NOMO-1 treated with dmso at 0.1 percent for 144 hours (cell line): ENCODE data around the gene CXorf38.
"Not testable (repeated sequence)": the region's sequence is repeated elsewhere in the genome, so short reads cannot be mapped to it uniquely, and the experiment has no call there.

Experiments
- DNase-seq: peaks from one replicate; lab custom pipeline; 2025; ENCODE audit not compliant: unreplicated experiment; lab: John Stamatoyannopoulos, UW

Gene CXorf38

DNA sequence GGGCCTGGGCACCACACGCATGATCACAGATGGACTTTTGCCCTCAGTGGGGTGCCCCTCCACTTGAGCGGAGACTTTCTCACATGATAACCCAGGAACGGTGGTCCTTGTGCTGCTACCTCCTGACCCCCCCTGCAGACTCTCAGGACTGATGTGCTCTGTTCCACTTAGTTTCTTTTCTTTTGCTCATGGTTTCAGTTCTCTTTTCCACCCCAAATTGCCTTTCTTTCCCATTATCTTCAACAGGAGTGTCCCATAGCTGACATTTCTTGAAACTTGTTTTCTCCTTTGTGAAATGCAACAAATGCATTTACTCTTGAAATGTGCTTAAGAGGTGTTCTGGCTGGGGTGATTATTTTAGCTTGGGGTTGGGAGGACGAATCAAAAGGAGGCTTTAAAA, 15.2 kb downstream of the CXorf38 start:
- no peak for DNase-seq

DNA sequence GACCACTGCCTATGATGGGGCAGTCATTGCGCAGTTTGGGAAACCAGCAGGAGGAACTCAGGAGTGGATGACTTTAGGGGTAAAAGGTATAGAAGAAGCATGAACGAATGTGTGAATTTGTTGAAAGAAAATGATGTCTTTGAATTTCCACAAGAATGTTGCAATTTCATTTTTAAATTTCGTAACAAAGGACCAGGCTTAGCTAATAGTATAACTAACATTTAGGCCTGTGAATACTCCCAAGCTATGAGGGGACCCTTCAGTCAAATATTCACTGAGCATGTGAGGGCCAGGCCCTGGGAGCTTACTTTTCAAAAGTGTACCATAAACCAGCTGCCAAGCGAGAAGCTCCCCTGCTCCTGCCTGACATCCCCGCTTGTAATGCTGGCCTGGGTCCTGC, 18.9 kb downstream of the CXorf38 start:
- DNase-seq: no peak

DNA sequence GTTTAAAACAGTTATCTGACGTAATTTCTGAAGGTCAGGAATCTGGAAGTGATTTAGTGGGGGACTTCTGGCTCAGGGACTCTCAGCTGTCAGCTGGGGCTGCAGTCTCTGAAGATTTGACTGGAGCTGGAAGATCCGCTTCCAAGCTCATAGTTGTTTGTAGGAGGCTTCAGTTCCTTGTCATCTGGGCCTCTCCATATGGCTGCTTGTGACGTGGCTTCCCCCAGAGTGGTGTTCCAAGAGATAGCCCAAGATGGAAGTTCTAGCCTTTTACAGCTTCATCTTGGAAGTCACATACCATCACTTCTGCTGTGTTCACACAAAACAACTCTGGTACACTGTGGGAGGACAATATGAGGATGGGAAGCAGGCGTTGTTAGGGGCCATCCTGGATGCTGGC, 22.1 kb downstream of the CXorf38 start:
- DNase-seq: no peak

DNA sequence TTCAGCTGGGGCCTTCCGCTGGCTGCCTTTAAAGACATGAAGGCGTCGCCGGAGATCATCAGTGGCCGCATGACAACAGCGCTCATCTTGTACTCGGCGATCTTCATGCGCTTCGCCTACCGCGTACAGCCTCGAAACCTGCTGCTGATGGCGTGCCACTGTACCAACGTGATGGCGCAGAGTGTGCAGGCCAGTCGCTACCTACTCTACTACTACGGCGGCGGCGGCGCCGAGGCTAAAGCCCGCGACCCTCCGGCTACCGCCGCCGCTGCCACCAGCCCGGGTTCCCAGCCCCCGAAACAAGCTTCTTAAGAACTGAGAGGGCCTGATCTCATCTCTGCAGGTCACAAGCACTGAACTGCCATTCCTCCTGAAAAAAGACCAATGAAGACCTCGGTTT, 23.7 kb downstream of the CXorf38 start:
- DNase-seq: no peak

DNA sequence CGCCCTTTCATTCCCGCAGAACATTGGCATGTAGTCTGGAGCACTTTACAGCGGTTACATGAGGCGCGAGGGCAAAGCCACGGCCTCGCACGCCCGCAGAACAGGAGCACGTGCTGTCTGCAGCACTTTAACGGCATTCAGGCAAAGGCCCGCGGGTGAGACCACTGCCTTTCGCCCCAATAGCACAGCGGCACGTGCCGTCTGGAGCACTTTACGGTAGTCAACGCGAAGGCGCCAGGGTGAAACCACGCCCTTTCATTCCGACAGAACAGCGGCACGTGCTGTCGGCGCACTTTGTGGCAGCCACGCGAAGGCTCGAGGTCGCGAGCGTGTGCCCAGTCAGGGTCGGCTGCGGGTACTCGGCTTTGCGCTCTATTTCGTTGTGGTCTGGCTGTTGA, 24.2 kb downstream of the CXorf38 start, which contains the start of gene MPC1L:
Gene MPC1L, plus strand, starts transcription at position 290 of the 398 bp plus-strand sequence. CDS start 138 bp downstream, outside the sequence.
- DNase-seq: no peak

DNA sequence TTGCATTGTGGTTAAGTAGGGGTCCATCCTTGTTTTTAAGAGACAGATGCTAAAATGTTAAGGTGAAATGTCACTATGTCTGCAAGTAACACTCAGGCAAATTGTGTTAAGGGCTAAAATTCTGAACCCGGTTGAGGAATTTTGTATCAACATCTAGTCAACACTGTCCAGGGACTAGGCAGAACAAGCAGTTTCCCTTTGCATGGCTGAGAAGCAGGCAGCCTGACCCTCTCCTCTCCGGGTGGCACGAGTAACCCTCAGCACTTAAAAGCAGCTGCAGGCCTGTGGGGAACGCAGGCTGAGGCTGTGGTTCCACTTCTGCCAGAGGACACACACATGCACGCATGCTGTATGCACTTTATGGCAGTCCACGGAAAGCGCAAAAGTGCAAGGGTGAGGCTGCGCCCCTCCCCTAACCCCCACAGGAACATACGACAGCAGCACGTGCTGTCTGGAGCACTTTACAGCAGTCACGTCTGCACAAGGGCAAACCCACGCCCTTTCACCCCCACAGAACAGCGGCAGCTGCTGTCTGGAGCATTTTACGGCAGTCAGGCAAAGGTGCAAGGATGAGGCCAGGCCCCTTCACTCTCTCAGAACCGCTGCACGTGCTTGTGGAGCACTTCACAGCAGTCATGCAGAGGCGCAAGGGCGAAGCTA, 24.8 kb downstream of the CXorf38 start:
- no peak for DNase-seq

DNA sequence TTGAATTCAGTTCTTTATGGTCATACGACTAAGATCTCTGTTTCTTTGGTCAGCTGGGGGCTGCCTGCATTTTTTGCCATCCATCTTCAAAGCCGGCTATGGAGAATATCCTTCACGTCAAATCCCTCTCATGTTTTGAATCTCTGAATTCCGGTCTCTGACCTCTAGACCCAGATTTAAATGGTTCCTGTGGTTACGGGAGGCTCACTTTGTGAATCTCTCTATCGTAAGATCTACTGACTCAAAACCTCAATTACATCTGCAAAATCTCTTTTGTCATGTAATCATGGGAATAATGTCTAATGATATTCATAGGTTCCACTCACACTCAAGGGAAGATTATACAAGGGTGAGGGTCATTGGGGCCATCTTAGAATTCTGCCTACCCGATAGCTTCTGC, 29.8 kb downstream of the CXorf38 start:
- no peak for DNase-seq

DNA sequence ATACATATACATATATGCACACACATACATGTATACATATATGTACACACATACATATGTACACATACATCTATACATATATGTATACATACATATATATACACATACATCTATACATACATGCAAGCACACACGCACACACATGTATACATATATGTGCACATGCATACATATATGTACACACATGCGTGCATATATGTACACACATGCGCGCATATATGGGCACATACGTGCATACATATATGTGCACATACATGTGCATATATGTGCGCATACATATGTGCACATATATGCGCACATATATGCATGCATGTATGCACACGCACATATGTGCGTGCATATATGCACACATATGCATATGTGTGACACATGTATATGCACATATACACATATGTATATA, 31.4 kb downstream of the CXorf38 start:
- no peak for DNase-seq

DNA sequence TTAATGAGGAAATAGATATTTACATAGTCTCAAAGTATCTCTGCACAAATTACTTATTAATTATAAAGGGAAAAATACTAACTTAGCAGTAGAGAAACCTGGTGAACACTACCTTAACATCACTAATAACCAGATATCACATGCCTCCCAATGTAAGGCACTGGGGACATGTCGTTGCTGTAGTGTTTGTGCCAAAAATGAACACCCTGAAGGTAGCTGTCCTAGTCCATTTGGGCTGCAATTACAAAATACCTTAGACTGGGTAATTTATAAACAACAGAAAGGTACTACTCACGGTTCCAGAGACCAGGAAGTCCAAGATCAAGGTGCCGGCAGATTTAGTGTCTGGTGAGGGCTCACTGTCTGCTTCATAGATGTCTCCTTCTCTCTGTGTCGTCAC, 34.9 kb downstream of the CXorf38 start:
- no peak for DNase-seq

DNA sequence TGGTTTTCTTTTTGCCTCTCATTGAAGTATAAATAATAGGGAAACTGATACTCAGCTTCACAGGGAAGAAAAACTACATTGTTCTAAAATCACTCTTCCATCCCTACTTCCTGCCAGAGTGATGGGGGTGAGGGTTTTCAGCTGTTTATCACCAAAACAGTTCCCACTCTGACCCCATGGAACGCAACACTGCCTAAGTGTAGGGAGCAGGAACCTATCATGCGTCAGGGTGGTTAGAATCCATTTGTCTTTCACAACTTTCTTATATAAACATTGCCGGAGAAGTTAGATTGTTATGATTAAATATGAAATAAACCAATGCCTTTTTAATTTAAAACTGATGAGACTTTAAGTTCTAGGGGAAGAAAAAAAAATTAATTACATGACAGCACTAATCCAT, 40.0 kb downstream of the CXorf38 start:
- no peak for DNase-seq

DNA sequence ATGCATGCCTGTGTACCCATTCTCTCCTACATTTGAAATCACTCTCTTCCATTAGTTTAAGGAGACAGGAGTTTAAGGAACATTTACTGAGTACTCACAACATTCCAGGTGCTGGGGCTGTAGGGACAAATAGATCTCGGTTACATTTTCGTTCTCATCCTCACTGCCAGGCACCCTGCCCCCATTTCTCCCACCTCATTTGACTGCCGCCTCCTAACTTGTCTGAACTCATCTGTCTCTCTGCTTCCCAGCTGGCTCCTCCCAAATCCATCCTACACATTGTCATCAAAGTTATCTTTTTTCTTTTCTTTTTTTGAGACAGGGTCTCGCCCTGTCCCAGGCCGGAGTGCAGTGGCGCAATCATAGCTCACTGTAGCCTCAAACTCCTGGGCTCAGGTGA, 43.9 kb downstream of the CXorf38 start:
- no peak for DNase-seq

DNA sequence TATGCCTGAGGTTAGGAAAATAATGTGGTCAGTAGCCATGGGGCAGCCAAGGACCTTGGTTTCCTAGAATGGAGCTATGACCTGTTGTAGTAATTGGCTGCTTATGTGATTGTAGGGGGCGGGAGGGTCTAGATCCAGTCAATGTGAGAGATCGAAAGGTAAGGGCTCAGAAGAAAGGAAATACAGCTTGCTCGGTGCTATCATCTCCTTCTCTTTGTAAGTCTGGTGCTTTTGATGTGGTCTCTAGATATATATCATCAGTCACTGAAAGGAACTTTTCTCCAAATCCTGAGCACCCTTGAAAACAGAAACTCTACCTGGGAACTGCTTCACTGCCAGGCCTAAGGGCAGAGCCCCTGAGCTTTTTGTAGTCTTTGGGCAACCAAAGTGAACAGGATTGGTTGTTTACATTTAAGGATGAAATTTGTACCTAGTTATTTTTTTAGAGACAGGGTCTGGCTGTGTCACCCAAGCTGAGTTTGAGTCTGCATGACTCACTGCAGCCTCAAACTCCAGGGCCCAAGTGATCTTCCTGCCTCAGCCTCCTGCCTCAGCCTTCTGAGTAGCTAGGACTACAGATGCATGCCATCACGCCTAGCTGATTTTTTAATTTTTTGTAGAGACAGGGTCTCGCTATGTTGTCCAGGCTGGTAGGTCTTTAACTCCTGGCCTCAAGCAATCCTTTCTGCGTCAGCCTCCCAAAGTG, 57.6 kb downstream of the CXorf38 start:
- not testable (repeated sequence) for DNase-seq

DNA sequence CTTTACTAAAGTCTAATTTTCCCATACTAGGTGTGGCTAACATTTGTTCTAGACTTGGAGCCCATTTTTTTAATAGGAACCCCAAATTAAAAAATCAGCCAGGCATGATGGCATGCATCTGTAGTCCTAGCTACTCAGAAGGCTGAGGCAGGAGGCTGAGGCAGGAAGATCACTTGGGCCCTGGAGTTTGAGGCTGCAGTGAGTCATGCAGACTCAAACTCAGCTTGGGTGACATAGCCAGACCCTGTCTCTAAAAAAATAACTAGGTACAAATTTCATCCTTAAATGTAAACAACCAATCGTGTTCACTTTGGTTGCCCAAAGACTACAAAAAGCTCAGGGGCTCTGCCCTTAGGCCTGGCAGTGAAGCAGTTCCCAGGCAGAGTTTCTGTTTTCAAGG, 59.7 kb downstream of the CXorf38 start:
- DNase-seq: not testable (repeated sequence)

DNA sequence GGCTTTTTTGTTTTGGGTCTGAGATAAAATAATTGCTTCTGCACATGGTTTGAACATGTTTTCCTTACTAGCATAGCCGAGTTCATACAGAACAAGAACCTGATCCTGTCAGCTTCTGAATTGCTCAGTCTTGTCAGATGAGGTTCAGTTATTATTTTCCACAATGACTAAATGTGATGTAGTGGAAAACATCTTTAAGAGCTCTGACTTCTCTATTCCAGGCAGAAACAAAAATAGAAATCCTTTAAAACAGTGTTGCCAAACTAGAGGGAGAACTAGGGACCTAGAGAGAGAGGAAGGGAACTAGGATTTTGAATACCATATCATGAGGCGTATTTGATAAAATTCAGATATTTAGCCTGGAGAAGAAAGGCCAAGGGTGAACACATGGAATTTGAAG, 64.5 kb downstream of the CXorf38 start:
- DNase-seq: no peak

DNA sequence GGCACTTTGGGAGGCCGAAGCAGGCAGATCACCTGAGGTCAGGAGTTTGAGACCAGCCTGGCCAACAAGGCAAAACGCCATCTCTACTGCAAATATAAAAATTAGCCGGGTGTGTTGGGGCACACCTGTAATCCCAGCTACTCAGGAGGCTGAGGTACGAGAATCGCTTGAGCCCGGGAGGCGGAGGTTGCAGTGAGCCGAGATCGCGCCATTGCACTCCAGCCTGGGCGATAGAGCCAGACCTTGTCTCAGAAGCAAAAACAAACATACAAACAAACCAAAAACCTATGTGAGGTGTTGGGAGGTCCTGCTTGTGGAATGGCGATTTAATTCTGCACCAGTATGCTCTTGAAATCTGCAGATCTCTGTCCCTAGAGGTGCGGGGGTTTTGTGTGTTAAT, 65.2 kb downstream of the CXorf38 start:
- DNase-seq: not testable (repeated sequence)

DNA sequence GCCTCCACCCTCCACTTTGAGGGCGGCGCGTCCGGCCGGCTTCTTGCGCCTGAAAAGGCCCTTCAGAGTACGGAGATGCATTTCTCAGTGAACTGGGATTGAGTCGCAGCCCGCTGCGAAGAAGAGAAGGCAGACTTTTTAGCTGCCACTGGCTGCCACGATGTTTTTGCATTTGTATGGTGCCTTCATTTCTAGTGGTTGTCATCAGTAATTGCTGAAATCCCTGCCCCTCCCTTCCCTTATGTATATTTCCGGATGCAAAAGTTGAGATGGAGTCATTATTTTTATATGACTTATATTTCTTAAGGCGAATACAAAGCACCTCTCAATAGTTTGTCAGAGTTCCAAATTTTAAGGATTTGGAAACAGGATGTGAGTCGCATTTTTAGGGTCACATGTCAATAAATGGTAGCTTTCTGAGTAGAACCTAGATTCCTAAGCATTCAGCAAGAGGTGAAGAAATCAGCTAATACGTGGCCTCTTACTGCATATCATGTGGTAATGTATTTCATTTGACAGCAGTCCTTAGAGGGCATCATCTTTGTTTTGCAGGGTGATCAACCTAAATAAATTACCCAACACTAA, 65.9 kb downstream of the CXorf38 start:
- DNase-seq: no peak

DNA sequence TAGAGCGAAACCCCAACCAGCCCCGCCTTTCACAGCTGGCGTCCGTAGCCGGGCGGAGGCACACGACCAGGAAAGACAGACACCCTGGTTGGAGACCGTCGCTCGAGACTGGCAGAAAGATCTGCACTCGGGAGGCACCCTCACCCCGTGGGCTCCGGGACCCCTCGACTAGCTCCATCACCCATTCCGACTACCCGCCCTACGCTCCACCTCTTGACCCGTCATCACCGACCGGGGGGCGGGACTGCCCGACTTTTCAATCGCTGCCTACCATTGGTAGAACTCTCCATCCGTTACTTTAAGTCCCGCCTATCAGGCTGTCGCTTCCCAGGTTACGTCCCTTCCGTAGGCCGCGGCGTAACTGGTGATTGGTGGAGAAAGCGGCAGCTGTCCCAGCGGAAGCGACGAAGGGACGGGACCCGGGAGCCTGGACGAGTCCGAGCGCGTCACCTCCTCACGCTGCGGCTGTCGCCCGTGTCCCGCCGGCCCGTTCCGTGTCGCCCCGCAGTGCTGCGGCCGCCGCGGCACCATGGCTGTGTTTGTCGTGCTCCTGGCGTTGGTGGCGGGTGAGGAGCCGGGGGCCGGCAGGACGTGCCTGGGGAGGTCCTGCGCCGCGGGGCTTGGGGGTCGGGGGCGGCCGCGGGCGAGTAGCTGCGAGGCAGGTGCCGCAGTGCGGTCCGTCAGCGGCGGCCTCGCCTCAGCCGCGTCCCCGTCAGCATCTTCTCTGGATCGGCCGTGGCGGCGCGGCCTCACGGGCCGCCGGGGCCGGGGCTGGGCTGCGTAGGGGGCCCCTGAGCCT, 66.6 kb downstream of the CXorf38 start, which contains the start of gene ATP6AP2:
Gene ATP6AP2, plus strand, starts transcription at position 434 of the 799 bp plus-strand sequence. Its CDS starts 96 bp downstream, at position 530.
- DNase-seq: peak; percentile 75

DNA sequence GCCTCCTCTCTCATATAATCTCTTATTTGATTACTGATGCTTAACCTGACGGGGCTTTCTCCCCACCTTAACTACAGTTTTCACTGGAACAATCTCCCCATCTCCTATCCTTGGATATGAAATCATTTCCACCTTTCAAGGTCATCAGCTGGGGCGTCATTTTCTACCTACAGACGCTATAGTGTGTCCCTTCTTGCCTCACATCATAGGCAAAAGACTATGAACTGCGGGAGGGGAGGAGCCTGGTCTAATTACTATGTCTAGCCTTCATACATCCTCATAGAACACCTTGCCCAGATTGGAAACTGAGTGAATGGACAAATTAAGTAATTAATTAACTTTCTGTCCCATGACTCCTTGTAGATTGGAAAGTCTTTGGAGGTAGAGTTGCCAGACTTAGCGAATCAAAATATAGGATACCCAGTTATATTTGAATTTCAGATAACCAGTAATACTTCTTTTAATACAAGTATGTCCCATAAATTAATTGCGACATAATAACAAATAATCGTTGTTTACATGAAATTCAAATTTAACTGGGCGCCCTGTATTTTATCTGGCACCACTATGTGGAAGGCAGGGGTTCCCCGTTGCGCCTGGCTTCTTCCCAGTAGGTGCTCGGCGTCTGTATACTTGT, 67.3 kb downstream of the CXorf38 start:
- no peak for DNase-seq

DNA sequence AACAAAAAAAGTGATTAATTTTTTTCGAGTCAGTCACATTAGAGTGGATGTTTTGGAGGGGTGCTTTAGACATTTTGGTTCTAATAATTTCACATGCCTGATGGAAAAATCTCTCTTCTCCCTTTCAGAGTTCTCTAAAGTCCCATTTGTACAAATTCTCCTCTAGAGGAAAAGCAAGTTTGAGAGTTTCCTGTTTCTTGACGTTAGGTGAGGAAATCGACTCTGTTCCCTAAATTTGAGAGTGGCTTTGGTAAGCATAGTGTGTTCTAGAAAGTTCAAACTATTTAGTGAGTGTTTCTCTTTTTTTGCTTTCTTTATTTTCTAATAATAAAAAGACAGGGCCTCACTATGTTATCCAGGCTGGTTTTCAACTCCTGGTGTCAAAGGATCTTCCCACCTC, 68.2 kb downstream of the CXorf38 start:
- DNase-seq: peak; percentile 13

DNA sequence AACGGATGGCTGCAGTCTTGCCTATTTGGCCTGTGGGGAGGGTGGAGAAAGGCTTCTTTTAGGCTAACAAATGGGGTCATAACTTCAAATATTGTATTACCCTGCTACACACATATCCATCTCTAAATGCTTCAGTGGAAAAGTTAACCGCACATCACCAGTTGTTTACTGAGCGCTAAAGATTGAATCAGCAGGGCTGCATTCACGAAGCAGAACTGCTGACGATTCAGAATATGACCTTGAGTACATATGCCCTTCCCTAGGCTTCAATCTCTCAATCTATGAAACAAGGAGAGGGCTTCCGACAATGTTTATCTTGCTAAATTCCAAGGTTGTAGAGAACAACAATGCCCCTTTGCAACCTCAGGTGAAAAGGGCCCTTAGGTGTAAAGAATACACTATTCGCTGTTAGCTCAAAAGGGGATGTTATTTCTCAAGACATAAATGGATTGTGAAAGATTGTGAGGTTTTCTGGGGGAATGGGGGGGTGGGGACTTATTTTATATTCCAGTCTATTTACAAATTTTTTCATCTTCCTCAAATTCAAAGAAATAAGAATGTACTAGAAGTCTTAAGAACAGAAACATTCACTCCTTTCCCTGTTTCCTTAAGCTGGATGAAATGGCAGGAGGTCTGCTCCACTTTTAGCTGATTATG, 69.2 kb downstream of the CXorf38 start:
- DNase-seq: no peak
